Urothelium cell line (cell line): ENCODE data around the gene BROX.
A peak's percentile ranks its signal among the peaks of the same experiment; 100 is the strongest.
"Not testable (repeated sequence)": the region's sequence is repeated elsewhere in the genome, so short reads cannot be mapped to it uniquely, and the experiment has no call there.

Experiments used
- DNase-seq: peaks from one replicate; pipeline ENCODE4 v3.0.0; 2011; ENCODE audit warnings: low spot score, mixed read lengths
- FAIRE-seq: peaks from 2 replicates; lab custom pipeline; 2011; peaks lifted over from hg19 to GRCh38; lab: Jason Lieb, UNC

The BROX gene, protein sequence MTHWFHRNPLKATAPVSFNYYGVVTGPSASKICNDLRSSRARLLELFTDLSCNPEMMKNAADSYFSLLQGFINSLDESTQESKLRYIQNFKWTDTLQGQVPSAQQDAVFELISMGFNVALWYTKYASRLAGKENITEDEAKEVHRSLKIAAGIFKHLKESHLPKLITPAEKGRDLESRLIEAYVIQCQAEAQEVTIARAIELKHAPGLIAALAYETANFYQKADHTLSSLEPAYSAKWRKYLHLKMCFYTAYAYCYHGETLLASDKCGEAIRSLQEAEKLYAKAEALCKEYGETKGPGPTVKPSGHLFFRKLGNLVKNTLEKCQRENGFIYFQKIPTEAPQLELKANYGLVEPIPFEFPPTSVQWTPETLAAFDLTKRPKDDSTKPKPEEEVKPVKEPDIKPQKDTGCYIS

DNA sequence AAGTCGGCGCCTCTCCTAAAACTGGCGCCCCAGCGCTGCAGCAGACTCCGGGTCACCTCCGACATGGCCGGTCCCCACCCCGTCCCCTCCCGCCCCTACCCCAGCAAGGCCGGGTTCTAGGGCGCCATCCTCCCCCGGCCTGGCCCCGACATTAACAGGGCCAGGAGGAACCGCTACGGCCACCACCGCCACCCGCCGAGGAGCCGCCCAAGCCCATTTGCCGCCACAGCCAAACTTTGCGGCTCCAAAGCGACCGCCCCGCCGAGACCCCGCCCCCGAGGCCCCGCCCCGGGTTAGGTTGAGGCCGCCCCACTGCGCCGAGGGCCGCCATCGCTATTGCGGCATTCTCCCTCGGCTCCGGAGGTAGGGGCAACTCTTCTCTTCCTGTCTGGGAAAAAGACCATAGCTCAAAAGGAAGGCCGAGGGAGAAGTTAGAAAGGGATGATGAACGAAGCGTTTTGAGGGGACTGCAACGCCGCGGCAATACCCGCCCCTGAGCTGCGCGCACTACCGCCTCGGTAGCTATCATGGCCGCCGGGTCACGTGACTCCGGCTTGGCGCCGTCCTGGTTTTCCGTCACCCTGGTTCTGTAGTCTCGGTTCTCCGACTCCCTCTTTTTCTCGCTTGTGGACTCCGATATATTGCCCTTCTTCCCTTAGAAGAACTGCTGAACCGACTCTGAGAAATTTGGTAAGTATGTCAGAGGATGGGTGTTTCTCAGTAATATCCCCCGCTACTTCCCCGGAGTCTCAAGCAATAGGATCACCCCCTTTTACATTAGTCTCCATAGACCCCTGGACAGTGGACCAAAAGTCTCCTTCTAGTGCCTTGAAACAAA lies at the start of gene BROX, which contains the start of gene AIDA:
Gene BROX, plus strand, starts transcription at position 312 of the 838 bp plus-strand sequence. CDS start 3,136 bp downstream, outside the sequence.
Gene AIDA, minus strand, starts transcription at position 239 of the 838 bp plus-strand sequence. Its CDS starts 174 bp downstream, at position 65.
- FAIRE-seq (peak; percentile 50), DNase-seq (peak; percentile 93)

DNA sequence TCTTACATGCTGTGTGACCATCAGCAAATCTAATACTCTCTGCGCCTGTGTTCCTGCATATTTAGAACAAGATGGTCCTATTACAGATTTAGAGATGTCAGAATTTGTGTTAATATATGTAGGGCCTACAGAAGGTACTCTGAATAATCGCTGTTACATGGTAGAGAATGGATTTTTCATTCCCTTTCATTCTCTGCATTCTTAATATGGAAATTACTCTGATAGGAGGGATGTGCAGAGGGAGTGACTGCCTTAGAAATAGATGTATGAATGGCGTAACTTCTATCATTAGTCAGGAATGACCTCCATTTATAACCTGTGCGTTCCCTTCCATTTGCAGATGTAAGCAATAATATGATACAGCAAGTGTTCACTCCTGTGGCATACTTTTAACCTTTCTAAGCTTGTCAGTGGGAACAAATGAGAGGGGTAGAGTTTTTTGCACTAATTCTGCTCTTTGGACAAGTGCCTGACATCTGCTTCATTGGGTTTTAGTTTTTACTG lies 48.9 kb upstream of the BROX start:
- DNase-seq (no peak), FAIRE-seq (no peak)

GRCh38 chr1:222665964-222666363 lies 46.4 kb upstream of the BROX start:
- FAIRE-seq: no peak
- no peak for DNase-seq

DNA sequence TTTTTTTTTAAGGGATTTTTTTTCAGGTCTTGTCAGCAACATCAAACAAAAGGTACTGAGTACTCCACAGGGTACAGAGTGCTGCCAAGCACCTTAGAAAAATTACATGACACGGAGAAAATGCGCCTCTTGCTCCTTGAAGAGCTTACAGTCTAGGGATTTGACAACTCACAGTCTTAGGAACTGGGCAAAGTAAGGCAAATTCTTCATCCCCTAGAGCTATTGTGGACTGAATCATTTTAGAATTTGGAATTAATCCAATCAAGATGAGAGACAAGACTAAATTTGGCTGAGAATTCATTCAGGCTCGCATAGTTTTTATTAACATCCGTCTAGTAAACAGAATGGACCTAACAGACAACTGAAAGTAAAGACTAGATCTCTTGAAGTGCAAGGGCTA lies 44.2 kb upstream of the BROX start:
- not testable (repeated sequence) for FAIRE-seq, DNase-seq

- DNase-seq, FAIRE-seq: not testable (repeated sequence)
Measured at GRCh38 chr1:222669107-222669506, 43.3 kb upstream of the BROX start.

DNA sequence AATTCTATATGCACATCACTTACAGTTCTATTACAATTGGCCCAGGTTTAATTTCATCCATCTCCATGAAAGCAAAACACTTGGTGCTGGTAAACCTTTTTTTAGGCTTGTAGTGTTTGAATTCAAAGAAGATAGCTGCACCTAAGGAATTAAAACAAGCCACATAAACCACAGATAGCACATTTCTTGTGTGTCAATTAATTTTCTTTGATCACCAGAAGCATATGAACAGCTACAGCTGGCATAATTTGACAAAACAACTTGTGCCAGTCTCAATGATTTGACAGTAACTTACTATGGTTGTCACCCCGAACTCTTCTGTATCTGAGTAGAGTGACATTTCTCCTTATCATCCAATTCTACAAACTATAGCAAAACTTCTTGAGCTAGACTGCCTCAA lies 42.3 kb upstream of the BROX start:
- FAIRE-seq (no peak), DNase-seq (no peak)

- no peak for FAIRE-seq
- no peak for DNase-seq
Measured at GRCh38 chr1:222680080-222680479, 32.3 kb upstream of the BROX start.

GRCh38 chr1:222691016-222691415 lies 21.3 kb upstream of the BROX start:
- DNase-seq (no peak), FAIRE-seq (no peak)

DNA sequence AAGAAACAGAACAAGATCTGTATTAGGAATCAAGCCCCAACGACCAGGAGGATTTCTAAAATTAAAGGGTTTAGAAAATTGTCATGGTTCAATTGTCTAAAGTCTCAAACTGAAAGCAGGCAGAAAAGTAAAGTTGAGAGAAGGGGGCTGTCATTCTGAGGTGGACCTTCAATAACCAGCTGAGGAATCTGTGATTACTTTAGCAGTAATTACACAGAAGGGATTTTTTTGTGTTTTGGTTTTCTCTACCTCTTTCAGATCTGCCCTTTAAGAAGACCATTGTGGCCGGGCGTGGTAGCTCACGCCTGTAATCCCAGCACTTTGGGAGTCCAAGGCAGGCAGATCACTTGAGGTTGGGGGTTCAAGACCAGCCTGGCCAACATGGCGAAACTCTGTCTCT lies 17.4 kb upstream of the BROX start:
- FAIRE-seq (no peak), DNase-seq (no peak)

- no peak for DNase-seq
- FAIRE-seq: no peak
Measured at GRCh38 chr1:222696741-222697140, 15.6 kb upstream of the BROX start.

DNA sequence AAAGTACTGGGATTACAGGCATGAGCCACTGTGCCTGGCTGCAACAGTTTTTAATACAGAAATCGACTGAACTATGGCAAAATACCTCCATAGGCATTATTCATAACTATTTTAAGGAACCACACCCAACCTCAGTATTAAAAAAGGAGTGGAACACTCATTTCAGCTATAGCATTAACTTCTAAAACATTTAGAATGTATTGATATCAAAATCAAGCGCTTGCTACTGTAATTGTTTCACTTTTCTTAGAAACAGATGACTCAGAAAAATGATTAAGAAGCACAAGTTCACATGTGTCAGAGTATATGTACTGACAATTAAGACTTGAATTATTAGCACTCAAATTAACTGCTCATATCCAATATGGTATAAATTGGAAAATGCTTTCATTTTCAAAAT lies 15.2 kb upstream of the BROX start:
- no peak for DNase-seq
- no peak for FAIRE-seq

DNA sequence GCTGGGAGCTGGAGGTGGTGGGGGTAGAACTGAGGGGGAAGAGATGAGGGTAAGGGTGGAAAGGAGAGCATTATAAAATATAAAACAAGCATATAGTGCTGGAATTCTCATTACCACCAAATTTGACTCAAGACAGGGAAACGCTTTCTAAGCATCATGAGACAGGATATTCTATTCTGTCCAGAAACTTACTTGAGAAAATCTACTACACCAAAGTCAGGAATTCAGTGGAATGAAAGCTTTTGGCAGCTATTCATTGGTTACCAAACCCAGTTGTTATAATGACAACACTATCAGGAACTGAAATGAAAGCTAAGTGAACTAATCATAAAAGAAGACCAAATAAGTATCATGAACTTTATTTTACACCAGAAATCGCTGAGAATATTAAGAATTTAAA lies 14.5 kb upstream of the BROX start:
- DNase-seq (no peak), FAIRE-seq (no peak)

DNA sequence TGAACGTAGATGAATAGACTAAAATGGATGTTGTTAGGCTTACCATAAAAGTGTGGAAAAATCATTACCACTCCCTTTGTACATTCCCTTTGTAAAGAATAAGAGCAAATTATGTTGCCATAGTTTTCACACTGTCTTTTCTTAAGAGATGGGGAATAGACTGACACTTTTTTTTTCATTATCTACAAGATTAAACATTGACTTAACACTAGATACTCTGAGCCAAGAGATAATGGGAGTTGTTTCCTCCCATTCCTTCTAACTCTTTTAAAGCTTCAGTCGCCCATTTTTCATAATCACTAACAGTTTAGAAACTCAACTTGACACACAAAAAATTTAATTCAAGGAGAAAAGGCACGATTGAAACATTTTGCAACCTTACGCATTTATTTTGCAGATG lies 10.2 kb upstream of the BROX start:
- FAIRE-seq (no peak), DNase-seq (no peak)

GRCh38 chr1:222704260-222704659 lies 8.1 kb upstream of the BROX start:
- FAIRE-seq: no peak
- DNase-seq: no peak

DNA sequence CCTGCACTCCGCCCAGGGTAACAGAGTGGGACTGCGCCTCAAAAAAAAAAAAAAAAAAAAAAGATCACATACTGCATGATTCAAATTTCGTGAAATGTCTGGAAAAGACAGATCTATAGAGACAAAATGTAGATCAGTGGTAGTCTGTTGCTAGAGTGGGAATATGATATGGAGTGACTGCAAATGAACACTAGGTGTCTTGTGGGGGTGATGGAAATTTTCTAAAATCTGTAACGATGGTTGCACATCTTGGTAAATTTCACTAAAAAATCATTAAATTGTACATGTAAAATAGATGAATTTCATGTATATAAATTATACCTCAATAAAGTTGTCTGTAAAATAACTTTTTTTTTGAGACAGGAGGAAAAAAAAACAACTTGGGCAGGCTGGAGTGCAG lies 5.5 kb upstream of the BROX start:
- DNase-seq (no peak), FAIRE-seq (no peak)

DNA sequence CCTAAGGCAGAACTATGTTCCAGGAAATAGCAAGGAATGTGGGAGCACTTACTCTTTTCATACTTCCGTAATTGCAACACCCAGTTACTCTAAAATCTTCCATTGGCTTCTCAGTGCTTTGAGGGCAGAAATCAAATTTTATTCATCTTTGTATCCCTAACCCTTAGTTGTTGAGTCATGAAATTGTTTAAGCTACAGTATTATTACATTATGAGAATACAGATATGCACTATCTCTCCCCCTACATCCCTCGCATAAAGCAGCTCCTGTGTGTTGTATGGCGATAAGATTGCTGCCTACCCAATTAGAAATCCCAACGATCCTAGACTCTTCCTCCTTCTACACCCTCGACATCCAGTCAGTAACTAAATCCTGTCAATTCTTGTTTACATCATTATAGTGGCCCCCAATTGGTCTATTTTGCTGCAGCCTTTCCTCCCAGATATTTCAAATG lies 2.6 kb upstream of the BROX start:
- FAIRE-seq (no peak), DNase-seq (no peak)

DNA sequence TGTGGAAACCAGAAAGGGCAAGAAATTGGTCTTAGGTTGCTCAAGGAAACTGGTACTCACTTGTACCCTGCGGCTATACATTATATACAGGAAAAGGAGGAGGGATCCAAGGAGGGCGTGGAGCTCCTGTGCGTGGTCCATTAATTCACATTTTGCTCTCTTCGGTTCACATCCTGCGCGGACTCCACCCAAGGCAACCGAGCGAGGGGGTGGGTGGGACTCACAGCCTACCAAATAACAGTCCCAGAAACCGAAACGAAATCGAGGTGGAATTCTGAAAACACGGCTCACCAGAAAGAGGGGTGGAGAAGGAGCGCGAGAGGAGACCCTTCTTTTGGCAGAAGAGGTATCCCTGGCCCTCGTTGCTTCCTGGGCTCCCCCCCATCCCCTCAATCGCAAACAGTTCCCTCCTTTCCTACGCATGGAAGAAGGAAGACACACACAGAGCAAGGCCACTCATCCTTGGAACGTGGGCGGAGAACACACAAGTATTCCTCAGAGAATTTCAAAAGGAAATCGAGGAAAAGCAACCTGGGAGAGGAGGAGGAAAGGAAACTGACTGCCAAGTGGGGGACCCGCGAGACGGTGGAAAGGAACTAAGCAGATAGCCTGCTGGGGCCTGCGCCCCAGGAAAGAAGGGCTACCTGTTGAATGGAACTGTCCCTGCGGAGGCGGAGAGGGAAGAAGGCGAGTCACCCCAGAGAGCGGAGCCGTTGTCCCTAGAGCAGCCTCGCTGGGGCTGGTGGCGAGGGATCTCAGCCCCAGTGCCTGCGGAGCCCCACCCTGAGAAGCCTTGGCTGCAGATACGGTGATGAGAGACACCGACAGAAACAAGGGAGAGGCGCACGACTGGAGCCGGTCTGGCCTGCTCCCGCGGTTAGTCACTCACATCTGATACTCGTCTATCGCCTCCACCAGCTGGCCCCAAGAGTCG lies 778 bp upstream of the BROX start:
- peak; percentile 43 for DNase-seq

GRCh38 chr1:222713091-222713961 lies 962 bp downstream of the BROX start:
- no peak for FAIRE-seq

More for the DNA sequence above, 778 bp upstream of the BROX start:
- FAIRE-seq: no peak

GRCh38 chr1:222716393-222716792 lies 4.0 kb downstream of the BROX start:
- no peak for DNase-seq
- FAIRE-seq: no peak

More at GRCh38 chr1:222713091-222713961, 962 bp downstream of the BROX start:
- DNase-seq: peak; percentile 93
